BJ (cell line): ENCODE measurements around the gene OR4D11. TPM values are rescaled to one million over a fixed set of nuclear protein-coding genes. Genes with fewer than 3 reads are reported as not detected.

Experiments
- CTCF ChIA-PET: fragments of 350-600 bp; formaldehyde crosslinking; extraction: SDS; loops from one replicate; lab custom pipeline; 2021; ENCODE audit warnings: antibody characterized with exemption, inconsistent platforms; lab: Yijun Ruan, JAX
- POLR2A ChIA-PET: fragments of 300-600 bp; sonication (Branson Sonifier 250); formaldehyde crosslinking; extraction: SDS; loops from one replicate; lab custom pipeline; 2021; ENCODE audit warnings: antibody characterized with exemption; lab: Charles Lee
- DNase-seq: peaks from one replicate; pipeline ENCODE4 v3.0.0-alpha.2; 2011; ENCODE audit warnings: low read depth
- H3K27me3 ChIP-seq: 2 replicates; pipeline ENCODE4 v1.6.0; 2011; ENCODE audit warnings: low read length; ENCODE audit not compliant: control insufficient read depth, insufficient read depth
- H3K36me3 ChIP-seq: 2 replicates; pipeline ENCODE4 v1.5.1; 2011; ENCODE audit warnings: low read length; ENCODE audit not compliant: control insufficient read depth, insufficient read depth
- H3K4me3 ChIP-seq: 2 replicates; pipeline ENCODE4 v1.5.1; 2011; ENCODE audit warnings: low read depth, mild to moderate bottlenecking, control low read depth, low read length
- CTCF ChIP-seq: IDR thresholded peaks from 2 replicates; pipeline ENCODE4 v1.5.1; 2011; ENCODE audit warnings: low read depth, mild to moderate bottlenecking, control low read depth, inconsistent platforms, low read length, moderate library complexity; ENCODE audit not compliant: insufficient read depth
- polyA minus RNA-seq: library from RNA; depleted of rRNA, polyadenylated mRNA; stranded (reverse); fragments of >200 nt; gene quantifications from 2 replicates; pipeline ENCODE4 v1.2.3, GENCODE V29; 2011; rRNA and poly(A)+ RNA removed
- polyA plus RNA-seq: library from polyadenylated mRNA; depleted of rRNA; stranded (reverse); fragments of >200 nt; gene quantifications from 2 replicates; pipeline ENCODE4 v1.2.3, GENCODE V29; 2011; rRNA removed

The OR4D11 gene
- polyA plus RNA-seq (not detected in 2 replicates), polyA minus RNA-seq (not detected in 2 replicates)

- Histone ChIP-seq H3K36me3 (no peaks in the 10 kb centered on the region), H3K4me3 (no peak within 1 kb of the TSS), H3K27me3 (no peaks in the 10 kb centered on the region; the same call in 1 of the 2 replicates)
- TF ChIP-seq CTCF = no peak
- ChIA-PET CTCF (no interaction called here), POLR2A (no interaction called here)
- DNase-seq = no peak
Measured at GRCh38 chr11:59503276-59503675, at the start of gene OR4D11. TSS of gene OR4D11 (plus strand) at chr11:59503576. CDS start at chr11:59503576, 0 bp downstream.

GRCh38 chr11:59456661-59457060 is 46.7 kb upstream of the OR4D11 start, which contains the start of gene OR4D6:
TSS of gene OR4D6 (plus strand) at chr11:59456961. CDS start at chr11:59456961, 0 bp downstream.
- ChIA-PET CTCF (no interaction called here), POLR2A (no interaction called here)
- DNase-seq = no peak
- H3K36me3 ChIP-seq = no peaks in the 10 kb centered on the region
- no peaks in the 10 kb centered on the region for H3K27me3 ChIP-seq
- TF ChIP-seq CTCF = no peak
- H3K4me3 ChIP-seq = no peak within 1 kb of the TSS

- H3K4me3 ChIP-seq = no peak overlapping the region
- ChIA-PET CTCF (no interaction called here), POLR2A (no interaction called here)
- no peaks in the 10 kb centered on the region for H3K27me3 ChIP-seq
- no peaks in the 10 kb centered on the region for H3K36me3 ChIP-seq
- no peak for TF ChIP-seq CTCF
- no peak for DNase-seq
Measured at GRCh38 chr11:59459916-59460315, 43.5 kb upstream of the OR4D11 start.

- ChIA-PET CTCF (interaction anchor here (0.6 to 0.9 kb wide), 2 partner anchors 13 to 61 kb away, joined by 3 read pairs; no protein-coding TSS in a partner anchor), POLR2A (no interaction called here)
- TF ChIP-seq CTCF = no peak
- no peak for DNase-seq
- no peaks in the 10 kb centered on the region for H3K27me3 ChIP-seq
- no peaks in the 10 kb centered on the region for H3K36me3 ChIP-seq
- H3K4me3 ChIP-seq = no peak overlapping the region
Measured at GRCh38 chr11:59463190-59463641, 40.2 kb upstream of the OR4D11 start.

- TF ChIP-seq CTCF = no peak
- no peak for DNase-seq
- H3K27me3 ChIP-seq = no peaks in the 10 kb centered on the region
- ChIA-PET POLR2A (no interaction called here), CTCF (no interaction called here)
- H3K4me3 ChIP-seq = no peak within 1 kb of the TSS
- H3K36me3 ChIP-seq = no peaks in the 10 kb centered on the region
Measured at GRCh38 chr11:59473015-59473414, 30.4 kb upstream of the OR4D11 start, which contains the start of gene OR4D10. TSS of gene OR4D10 (plus strand) at chr11:59473315. CDS start at chr11:59477430, 4,115 bp downstream.
